HG02852 (cell line): Measurements from ENCODE around the gene SEMA4A.
"Not testable (repeated sequence)": the region's sequence is repeated elsewhere in the genome, so short reads cannot be mapped to it uniquely, and the experiment has no call there.

Experiments used
- ATAC-seq: cut with Tn5 transposase; IDR thresholded peaks from one replicate; pipeline ENCODE4 v1.9.1; 2021; ENCODE audit warnings: mild to moderate bottlenecking, moderate library complexity; ENCODE audit not compliant: unreplicated experiment

The SEMA4A gene

GRCh38 chr1:156153362-156153761 is at the start of gene SEMA4A:
Gene SEMA4A, plus strand, starts transcription at chr1:156153585. Its CDS starts 994 bp downstream, at chr1:156154579.
- no peak for ATAC-seq

- no peak for ATAC-seq
Observed at GRCh38 chr1:156104065-156104810, 49.1 kb upstream of the SEMA4A start.

GRCh38 chr1:156104861-156105832 is 48.2 kb upstream of the SEMA4A start:
- ATAC-seq: no peak

GRCh38 chr1:156106624-156107488 is 46.5 kb upstream of the SEMA4A start:
- ATAC-seq: no peak

- no peak for ATAC-seq
Observed at GRCh38 chr1:156108057-156108456, 45.3 kb upstream of the SEMA4A start.

GRCh38 chr1:156108664-156109241 is 44.6 kb upstream of the SEMA4A start:
- ATAC-seq: no peak

GRCh38 chr1:156110252-156110651 is 43.1 kb upstream of the SEMA4A start:
- ATAC-seq: no peak

GRCh38 chr1:156111355-156111962 is 41.9 kb upstream of the SEMA4A start:
- ATAC-seq: no peak

- no peak for ATAC-seq
Observed at GRCh38 chr1:156112276-156113137, 40.9 kb upstream of the SEMA4A start.

- no peak for ATAC-seq
Observed at GRCh38 chr1:156113282-156113950, 40.0 kb upstream of the SEMA4A start.

GRCh38 chr1:156114101-156114918 is 39.1 kb upstream of the SEMA4A start, which contains the start of gene LMNA:
Gene LMNA, plus strand, starts transcription at chr1:156114711. Its CDS starts 208 bp downstream, at chr1:156114919.
- peak; percentile 70 for ATAC-seq

- ATAC-seq: peak; percentile 23
Observed at GRCh38 chr1:156114919-156115513, 38.4 kb upstream of the SEMA4A start.

GRCh38 chr1:156115514-156116374 is 37.6 kb upstream of the SEMA4A start:
- ATAC-seq: no peak

- not testable (repeated sequence) for ATAC-seq
Observed at GRCh38 chr1:156116731-156117130, 36.7 kb upstream of the SEMA4A start.

- no peak for ATAC-seq
Observed at GRCh38 chr1:156117414-156118176, 35.8 kb upstream of the SEMA4A start.
